Fibroblast of skin of scalp (primary cell): Measurements from ENCODE around the gene INHBC.
A peak's percentile ranks its signal among the peaks of the same experiment; 100 is the strongest.
"Not testable (repeated sequence)": the region's sequence is repeated elsewhere in the genome, so short reads cannot be mapped to it uniquely, and the experiment has no call there.

Source experiments
- DNase-seq: peaks from one replicate; pipeline ENCODE4 v3.0.0-alpha.2; 2013

The INHBC gene

DNA sequence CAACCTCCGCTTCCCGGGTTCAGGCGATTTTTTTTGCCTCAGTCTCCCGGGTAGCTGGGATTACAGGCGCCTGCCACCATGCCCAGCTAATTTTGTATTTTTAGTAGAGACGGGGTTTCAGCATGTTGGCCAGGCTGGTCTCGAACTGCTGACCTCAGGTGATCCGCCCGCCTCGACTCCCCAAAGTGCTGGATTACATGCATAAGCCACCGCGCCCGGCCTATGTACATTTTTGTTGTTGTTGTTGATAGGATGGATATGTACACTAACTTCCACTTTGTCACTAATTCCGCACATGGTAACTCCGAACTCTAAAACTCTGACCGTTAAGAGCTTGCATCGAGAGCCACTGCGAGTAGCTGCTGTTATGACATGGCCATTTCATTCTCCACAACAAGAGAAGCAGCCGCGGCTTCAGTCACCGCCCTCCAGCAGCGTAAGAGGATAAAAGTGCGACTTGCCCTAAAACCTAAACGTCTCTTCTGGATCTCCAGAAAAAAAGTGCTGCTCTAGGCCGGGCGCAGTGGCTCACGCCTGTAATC, 52.5 kb downstream of the INHBC start:
- no peak for DNase-seq

DNA sequence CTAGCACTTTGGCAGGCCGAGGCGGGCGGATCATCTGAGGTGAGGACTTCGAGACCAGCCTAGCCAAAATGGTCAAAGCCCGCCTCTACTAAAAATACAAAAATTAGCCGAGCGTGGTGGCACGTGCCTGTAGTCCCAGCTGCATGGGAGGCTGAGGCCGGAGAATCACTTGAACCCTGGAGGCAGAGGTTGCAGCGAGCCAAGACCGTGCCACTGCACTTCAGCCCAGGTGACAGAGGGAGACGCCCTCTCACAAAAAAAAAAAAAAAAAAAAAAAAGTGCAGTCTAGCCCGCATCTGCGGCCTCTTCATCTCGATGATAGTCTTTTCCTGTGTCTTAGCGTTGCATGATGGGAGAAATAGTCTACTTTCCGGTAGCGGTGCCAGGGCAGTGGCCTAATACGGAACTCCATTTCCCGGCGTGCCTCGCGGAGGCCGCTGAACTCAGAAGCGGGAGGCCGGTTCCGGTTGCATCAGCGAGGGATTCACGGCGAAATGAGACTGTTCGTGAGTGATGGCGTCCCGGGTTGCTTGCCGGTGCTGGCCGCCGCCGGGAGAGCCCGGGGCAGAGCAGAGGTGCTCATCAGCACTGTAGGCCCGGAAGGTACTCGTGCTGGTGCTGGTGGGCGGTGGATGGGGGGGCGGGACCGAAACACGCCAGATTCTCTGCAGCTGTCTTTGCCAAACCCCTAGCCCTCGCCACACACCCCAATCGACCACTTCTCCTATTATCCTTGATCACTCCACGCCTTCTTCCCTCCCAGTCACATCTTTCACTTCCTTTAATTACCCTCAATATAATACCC, 53.2 kb downstream of the INHBC start, which contains the start of gene MARS1:
MARS1 (plus strand) TSS at position 472 of the 805 bp plus-strand sequence; CDS start at position 495, 23 bp downstream.
- DNase-seq: peak; percentile 98

DNA sequence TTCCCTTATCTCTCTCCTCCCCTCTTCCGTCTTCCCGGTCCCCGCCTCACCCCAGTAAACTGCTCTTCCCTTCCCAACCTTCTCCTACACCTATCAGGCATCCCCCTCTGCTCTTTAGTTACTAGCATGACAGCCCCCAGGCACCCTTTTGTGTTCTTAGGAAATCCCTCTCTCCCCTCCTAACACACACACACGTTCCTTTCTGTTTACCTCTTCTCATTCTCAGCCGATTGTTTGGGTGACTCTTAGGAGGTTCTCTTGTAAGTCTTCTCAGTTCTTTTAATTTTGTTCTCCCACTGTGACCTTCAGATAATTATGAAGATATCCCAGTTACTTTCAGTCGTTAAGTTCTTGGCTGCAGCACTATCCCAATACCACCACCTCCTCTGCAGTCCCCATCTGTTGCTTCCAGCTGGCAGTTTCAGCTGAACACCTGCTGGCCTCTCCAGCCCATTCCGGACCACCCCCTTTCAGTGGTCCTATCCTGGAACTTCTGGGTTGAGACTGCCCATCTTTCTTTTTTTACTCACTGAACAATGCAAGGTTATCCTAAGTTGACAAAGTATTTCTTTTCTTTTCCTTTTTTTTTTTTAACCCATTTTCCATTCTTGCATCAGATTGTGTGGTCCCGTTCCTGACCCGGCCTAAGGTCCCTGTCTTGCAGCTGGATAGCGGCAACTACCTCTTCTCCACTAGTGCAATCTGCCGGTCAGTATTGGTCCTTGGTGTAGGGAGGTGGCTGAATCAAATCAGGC, 54.0 kb downstream of the INHBC start:
- no peak for DNase-seq

DNA sequence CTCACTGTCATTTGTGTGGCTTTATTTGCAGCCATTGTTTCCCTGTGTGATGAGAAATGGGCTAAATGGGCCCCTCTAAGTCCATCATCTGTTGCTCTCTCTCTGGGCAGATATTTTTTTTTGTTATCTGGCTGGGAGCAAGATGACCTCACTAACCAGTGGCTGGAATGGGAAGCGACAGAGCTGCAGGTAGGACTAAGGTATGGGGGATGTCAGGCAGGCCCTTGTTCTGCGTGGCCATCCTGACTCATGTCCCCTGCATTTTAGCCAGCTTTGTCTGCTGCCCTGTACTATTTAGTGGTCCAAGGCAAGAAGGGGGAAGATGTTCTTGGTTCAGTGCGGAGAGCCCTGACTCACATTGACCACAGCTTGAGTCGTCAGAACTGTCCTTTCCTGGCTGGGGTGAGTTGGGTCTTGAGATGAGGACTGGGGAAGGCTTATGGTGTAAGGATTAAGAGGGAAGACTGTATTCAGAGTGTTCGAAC, 54.6 kb downstream of the INHBC start:
- DNase-seq: peak; percentile 16

DNA sequence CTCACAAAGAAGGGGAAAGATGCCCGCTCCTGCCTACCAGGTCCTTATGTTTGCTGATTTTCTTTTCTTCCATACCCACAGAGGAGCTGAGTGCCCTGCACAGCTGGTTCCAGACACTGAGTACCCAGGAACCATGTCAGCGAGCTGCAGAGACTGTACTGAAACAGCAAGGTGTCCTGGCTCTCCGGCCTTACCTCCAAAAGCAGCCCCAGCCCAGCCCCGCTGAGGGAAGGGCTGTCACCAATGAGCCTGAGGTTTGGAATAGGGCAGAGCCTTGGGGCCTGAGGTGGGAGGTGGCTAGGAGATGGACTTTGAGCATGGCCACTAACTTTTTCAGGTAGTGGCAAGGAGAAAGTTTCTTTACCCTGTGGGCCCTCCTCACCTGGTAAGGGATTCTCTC, 55.5 kb downstream of the INHBC start:
- no peak for DNase-seq

DNA sequence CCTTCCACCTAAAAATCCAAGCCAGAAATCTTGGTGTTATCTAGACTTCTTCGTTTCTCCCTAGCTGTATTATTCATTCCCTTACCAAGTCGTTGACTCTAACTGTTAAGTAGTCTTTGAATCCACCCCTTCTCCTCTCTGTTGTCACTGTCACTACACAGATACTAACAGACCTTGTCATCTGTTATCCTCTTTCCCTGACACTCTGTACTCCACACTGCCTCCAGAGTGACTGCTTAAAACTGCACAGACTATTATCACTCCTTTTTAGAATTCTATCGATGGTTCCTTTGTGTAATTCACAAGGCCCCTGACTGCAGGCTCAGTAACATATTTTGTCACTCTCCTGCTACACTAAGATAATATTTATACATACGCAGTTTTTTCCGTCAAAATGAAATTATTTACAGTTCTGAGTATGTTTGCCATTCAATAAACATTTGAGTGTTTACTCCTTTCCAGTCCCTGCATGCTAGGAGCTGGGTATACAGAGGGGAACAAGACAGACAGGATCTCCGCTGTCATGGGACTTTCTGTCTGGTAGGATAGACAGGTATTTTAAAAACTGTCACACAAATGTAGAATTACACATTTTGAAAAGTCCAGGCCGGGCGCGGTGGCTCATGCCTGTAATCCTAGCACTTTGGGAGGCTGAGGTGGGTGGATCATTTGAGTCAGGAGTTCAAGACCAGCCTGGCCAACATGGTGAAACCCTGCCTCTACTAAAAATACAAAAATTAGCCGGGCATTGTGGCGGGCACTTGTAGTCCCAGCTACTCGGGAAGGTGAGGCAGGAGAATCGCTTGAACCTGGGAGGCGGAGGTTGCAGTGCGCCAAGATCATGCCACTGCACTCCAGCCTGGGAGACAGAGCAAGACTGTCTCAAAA, 57.1 kb downstream of the INHBC start:
- DNase-seq: no peak

DNA sequence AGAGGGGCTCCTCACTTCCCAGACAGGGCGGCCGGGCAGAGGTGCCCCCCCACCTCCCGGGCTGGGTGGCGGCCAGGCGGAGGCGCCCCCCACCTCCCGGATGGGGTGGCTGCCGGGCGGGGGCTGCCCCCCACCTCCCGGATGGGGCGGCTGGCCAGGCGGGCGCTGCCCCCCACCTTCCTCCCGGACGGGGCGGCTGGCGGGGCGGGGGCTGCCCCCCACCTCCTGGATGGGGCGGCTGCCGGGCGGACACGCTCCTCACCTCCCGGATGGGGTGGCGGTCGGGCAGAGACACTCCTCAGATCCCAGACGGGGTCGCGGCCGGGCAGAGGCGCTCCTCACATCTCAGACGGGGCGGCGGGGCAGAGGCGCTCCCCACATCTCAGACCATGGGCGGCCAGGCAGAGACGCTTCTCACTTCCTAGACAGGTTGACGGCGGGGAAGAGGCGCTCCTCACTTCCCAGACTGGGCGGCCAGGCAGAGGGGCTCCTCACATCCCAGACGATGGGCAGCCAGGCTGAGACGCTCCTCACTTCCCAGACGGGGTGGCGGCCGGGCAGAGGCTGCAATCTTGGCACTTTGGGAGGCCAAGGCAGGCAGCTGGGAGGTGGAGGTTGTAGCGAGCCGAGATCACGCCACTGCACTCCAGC, 60.6 kb downstream of the INHBC start:
- not testable (repeated sequence) for DNase-seq

DNA sequence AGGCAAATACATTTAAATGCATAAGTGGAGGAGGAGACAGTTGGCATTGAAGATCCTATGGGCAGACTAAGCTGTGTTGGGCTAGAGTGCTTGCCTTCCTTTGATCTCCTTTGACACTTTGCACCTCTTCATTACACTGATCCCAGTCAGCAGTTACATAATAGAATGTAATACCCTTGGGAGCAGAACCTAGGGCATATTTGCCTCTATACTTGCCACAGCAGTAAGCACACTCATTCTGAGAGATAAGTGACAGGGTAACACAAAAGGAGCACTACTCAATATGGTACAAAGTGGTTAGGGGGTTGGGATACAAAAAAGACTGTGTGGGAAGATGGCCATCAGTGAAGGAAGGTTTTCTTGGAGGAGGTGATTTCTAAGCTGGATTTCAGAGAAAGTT, 62.2 kb downstream of the INHBC start:
- DNase-seq: no peak

DNA sequence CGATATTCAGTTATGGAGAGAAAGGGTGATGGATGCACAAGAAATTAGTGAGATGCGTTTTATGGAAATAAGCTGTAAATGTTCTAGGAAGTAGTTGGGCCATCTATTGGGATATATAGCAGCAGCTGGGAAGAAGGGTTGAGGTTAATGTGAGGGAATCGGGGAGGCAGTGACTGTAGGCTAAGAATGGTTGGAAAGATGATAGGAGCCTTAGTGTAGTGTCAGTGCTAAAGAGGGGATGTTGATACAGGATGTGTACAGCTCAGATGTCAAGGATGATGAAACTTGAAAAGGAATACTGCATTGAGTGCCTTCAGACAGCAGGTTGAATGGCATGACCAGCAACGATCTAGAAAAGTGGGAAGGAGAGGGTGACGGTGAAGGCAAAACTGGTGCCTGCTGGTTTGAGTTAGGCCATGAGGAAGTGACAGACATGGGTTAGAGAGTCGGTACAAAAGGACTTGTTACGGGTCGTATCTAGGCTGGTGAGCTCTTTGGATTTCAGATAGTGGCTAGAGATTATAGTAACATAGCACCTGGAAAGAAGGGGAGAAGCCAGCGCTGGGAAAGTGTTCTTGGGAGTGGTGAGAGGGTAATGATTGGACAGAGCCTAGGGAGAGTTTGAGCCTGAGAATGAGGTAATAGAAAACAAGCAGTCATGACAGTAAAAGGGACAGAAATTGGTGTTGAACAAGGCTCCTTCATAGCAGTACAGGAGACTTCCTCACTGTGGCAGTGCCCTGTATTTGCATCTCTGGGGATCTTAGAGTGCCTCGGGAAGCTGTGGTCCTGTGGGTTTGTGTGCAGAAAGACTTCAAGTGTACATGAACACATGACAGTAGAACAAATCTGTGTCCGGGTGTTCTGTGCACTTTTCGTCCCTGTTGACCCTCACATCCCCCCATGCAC, 62.9 kb downstream of the INHBC start:
- DNase-seq: no peak

DNA sequence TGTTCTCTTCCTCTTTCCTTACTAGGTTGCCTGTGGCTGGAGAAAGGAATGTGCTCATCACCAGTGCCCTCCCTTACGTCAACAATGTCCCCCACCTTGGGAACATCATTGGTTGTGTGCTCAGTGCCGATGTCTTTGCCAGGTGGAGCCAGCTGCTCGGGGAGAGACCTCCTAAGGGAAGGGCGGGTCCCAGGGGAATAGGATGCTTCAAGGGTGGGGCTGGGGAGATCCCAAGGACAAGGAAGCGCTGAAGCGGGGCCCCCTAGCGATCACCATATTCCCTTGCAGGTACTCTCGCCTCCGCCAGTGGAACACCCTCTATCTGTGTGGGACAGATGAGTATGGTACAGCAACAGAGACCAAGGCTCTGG, 63.5 kb downstream of the INHBC start:
- DNase-seq: no peak

DNA sequence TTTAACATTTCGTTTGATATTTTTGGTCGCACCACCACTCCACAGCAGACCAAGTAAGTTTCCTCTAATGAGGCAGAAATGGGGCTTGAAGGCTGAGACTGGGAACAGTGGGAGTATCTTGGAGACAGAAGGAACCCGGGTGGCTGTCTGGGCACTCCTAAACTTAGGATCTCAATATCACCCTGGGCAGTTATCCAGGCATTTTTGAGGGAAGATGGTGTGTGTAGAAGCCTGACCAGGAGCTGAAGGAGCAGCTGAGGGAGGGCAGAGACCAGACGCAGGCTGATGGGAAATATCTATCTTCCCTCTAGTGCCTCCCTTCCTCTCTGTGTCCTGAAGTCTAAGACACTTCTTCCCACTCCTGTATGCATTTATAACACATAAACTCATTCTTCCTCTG, 64.0 kb downstream of the INHBC start:
- DNase-seq: no peak

DNA sequence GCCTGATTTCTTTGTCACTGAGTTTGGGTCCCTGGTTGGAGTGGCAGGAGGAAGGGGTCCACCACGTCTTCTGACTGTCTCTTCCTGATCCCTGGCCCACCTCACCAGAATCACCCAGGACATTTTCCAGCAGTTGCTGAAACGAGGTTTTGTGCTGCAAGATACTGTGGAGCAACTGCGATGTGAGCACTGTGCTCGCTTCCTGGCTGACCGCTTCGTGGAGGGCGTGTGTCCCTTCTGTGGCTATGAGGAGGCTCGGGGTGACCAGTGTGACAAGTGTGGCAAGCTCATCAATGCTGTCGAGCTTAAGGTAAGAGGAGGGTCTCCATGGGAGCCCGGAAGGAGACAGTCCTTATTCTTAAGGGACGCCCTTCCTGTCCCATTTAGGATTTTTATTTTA, 65.6 kb downstream of the INHBC start:
- DNase-seq: no peak
